Measurements from ENCODE around the gene ANKK1.

ANKK1 gene

GRCh38 chr11:113392236-113392921, 4.8 kb downstream of the ANKK1 start:
- Histone ChIP-seq H3K36me3 (replicated peaks) (no peaks in the 10 kb centered on the region), H3K4me1 (no peaks in the 10 kb centered on the region), H3K27me3 (ENCODE audit: low read depth) (0 out of 2 replicates have a peak, but pooled peaks cover 11% of the 10 kb centered on the region), H3K9me3 (no peaks in the 10 kb centered on the region), H3K4me3 (no peak overlapping the region)
- in situ Hi-C loops (cut with MboI; ENCODE audit: low sequenced_read_pairs) = no loop called here
- DNase-seq (ENCODE audit: low spot score in 2 of 2) = no peak

- 0 out of 2 replicates have a peak, but pooled peaks cover 4% of the 10 kb centered on the region for H3K27me3 ChIP-seq (ENCODE audit: low read depth)
- no peak for DNase-seq (ENCODE audit: low spot score in 2 of 2)
- no peaks in the 10 kb centered on the region for H3K9me3 ChIP-seq
- H3K4me3 ChIP-seq = no peak overlapping the region
- no peaks in the 10 kb centered on the region for H3K4me1 ChIP-seq
- in situ Hi-C loops (cut with MboI; ENCODE audit: low sequenced_read_pairs) = no loop called here
- no peaks in the 10 kb centered on the region for H3K36me3 ChIP-seq (replicated peaks)
These were observed 6.0 kb downstream of the ANKK1 start for GRCh38 chr11:113393501-113393985.

- no peaks in the 10 kb centered on the region for H3K36me3 ChIP-seq (replicated peaks)
- no peak overlapping the region for H3K4me3 ChIP-seq
- in situ Hi-C loops (cut with MboI; ENCODE audit: low sequenced_read_pairs) = no loop called here
- no peak for DNase-seq (ENCODE audit: low spot score in 2 of 2)
- no peaks in the 10 kb centered on the region for H3K27me3 ChIP-seq (ENCODE audit: low read depth)
- H3K9me3 ChIP-seq = no peaks in the 10 kb centered on the region
- H3K4me1 ChIP-seq = no peaks in the 10 kb centered on the region
These were observed 7.3 kb downstream of the ANKK1 start for GRCh38 chr11:113394919-113395318.

GRCh38 chr11:113395782-113396336, 8.3 kb downstream of the ANKK1 start:
- no peaks in the 10 kb centered on the region for H3K27me3 ChIP-seq (ENCODE audit: low read depth)
- H3K36me3 ChIP-seq (replicated peaks) = no peaks in the 10 kb centered on the region
- H3K4me3 ChIP-seq = no peak overlapping the region
- no peaks in the 10 kb centered on the region for H3K4me1 ChIP-seq
- in situ Hi-C loops (cut with MboI; ENCODE audit: low sequenced_read_pairs) = no loop called here
- DNase-seq (ENCODE audit: low spot score in 2 of 2) = no peak
- H3K9me3 ChIP-seq = no peaks in the 10 kb centered on the region

GRCh38 chr11:113396690-113397089, 9.1 kb downstream of the ANKK1 start:
- in situ Hi-C loops (cut with MboI; ENCODE audit: low sequenced_read_pairs) = no loop called here
- DNase-seq (ENCODE audit: low spot score in 2 of 2) = no peak

GRCh38 chr11:113397212-113397611, 9.6 kb downstream of the ANKK1 start:
- Histone ChIP-seq H3K4me3 (no peak overlapping the region), H3K27me3 (ENCODE audit: low read depth) (no peaks in the 10 kb centered on the region), H3K36me3 (replicated peaks) (no peaks in the 10 kb centered on the region), H3K4me1 (no peaks in the 10 kb centered on the region), H3K9me3 (no peaks in the 10 kb centered on the region)
- in situ Hi-C loops (cut with MboI; ENCODE audit: low sequenced_read_pairs) = no loop called here
- DNase-seq (ENCODE audit: low spot score in 2 of 2) = no peak

More at GRCh38 chr11:113396690-113397089, 9.1 kb downstream of the ANKK1 start:
- no peaks in the 10 kb centered on the region for H3K4me1 ChIP-seq
- H3K4me3 ChIP-seq = no peak overlapping the region
- no peaks in the 10 kb centered on the region for H3K9me3 ChIP-seq
- H3K27me3 ChIP-seq (ENCODE audit: low read depth) = no peaks in the 10 kb centered on the region
- H3K36me3 ChIP-seq (replicated peaks) = no peaks in the 10 kb centered on the region

GRCh38 chr11:113397821-113398220, 10.2 kb downstream of the ANKK1 start:
- no peaks in the 10 kb centered on the region for H3K4me1 ChIP-seq
- no peaks in the 10 kb centered on the region for H3K27me3 ChIP-seq (ENCODE audit: low read depth)
- H3K36me3 ChIP-seq (replicated peaks) = no peaks in the 10 kb centered on the region
- no peaks in the 10 kb centered on the region for H3K9me3 ChIP-seq
- no peak for DNase-seq (ENCODE audit: low spot score in 2 of 2)
- in situ Hi-C loops (cut with MboI; ENCODE audit: low sequenced_read_pairs) = no loop called here
- no peak overlapping the region for H3K4me3 ChIP-seq

GRCh38 chr11:113398669-113399430, 11.3 kb downstream of the ANKK1 start:
- no peak overlapping the region for H3K4me3 ChIP-seq
- no peaks in the 10 kb centered on the region for H3K4me1 ChIP-seq
- no peaks in the 10 kb centered on the region for H3K27me3 ChIP-seq (ENCODE audit: low read depth)
- no peaks in the 10 kb centered on the region for H3K36me3 ChIP-seq (replicated peaks)
- DNase-seq (ENCODE audit: low spot score in 2 of 2) = no peak
- in situ Hi-C loops (cut with MboI; ENCODE audit: low sequenced_read_pairs) = no loop called here
- H3K9me3 ChIP-seq = no peaks in the 10 kb centered on the region

GRCh38 chr11:113400631-113401230, 13.2 kb downstream of the ANKK1 start:
- no peaks in the 10 kb centered on the region for H3K9me3 ChIP-seq
- no peaks in the 10 kb centered on the region for H3K4me1 ChIP-seq
- no peak overlapping the region for H3K4me3 ChIP-seq
- DNase-seq (ENCODE audit: low spot score in 2 of 2) = no peak
- H3K36me3 ChIP-seq (replicated peaks) = no peaks in the 10 kb centered on the region
- H3K27me3 ChIP-seq (ENCODE audit: low read depth) = no peaks in the 10 kb centered on the region
- in situ Hi-C loops (cut with MboI; ENCODE audit: low sequenced_read_pairs) = no loop called here

- no peak overlapping the region for H3K4me3 ChIP-seq
- no peaks in the 10 kb centered on the region for H3K36me3 ChIP-seq (replicated peaks)
- no peaks in the 10 kb centered on the region for H3K27me3 ChIP-seq (ENCODE audit: low read depth)
- no peak for DNase-seq (ENCODE audit: low spot score in 2 of 2)
- H3K9me3 ChIP-seq = no peaks in the 10 kb centered on the region
- H3K4me1 ChIP-seq = no peaks in the 10 kb centered on the region
- in situ Hi-C loops (cut with MboI; ENCODE audit: low sequenced_read_pairs) = no loop called here
These were observed 14.1 kb downstream of the ANKK1 start for GRCh38 chr11:113401718-113402117.

GRCh38 chr11:113404859-113405430, 17.4 kb downstream of the ANKK1 start:
- H3K36me3 ChIP-seq (replicated peaks) = no peaks in the 10 kb centered on the region
- no peak for DNase-seq (ENCODE audit: low spot score in 2 of 2)
- in situ Hi-C loops (cut with MboI; ENCODE audit: low sequenced_read_pairs) = no loop called here
- no peaks in the 10 kb centered on the region for H3K9me3 ChIP-seq
- H3K27me3 ChIP-seq (ENCODE audit: low read depth) = no peaks in the 10 kb centered on the region
- H3K4me1 ChIP-seq = no peaks in the 10 kb centered on the region
- H3K4me3 ChIP-seq = no peak overlapping the region

GRCh38 chr11:113405724-113406478, 18.3 kb downstream of the ANKK1 start:
- H3K4me3 ChIP-seq = no peak overlapping the region
- no peaks in the 10 kb centered on the region for H3K4me1 ChIP-seq
- no peak for DNase-seq (ENCODE audit: low spot score in 2 of 2)
- in situ Hi-C loops (cut with MboI; ENCODE audit: low sequenced_read_pairs) = no loop called here
- H3K27me3 ChIP-seq (ENCODE audit: low read depth) = no peaks in the 10 kb centered on the region
- H3K36me3 ChIP-seq (replicated peaks) = no peaks in the 10 kb centered on the region
- no peaks in the 10 kb centered on the region for H3K9me3 ChIP-seq

GRCh38 chr11:113407163-113407562, 19.6 kb downstream of the ANKK1 start:
- no peak for DNase-seq (ENCODE audit: low spot score in 2 of 2)
- H3K27me3 ChIP-seq (ENCODE audit: low read depth) = no peaks in the 10 kb centered on the region
- H3K9me3 ChIP-seq = no peaks in the 10 kb centered on the region
- no peaks in the 10 kb centered on the region for H3K4me1 ChIP-seq
- H3K4me3 ChIP-seq = no peak overlapping the region
- H3K36me3 ChIP-seq (replicated peaks) = no peaks in the 10 kb centered on the region
- in situ Hi-C loops (cut with MboI; ENCODE audit: low sequenced_read_pairs) = no loop called here
